Measurements from ENCODE around the gene TMEM269. TPM values are rescaled to one million over a fixed set of nuclear protein-coding genes. Genes with fewer than 3 reads are reported as not detected.

TMEM269 gene
- total RNA-seq, 2 donors from 2014 or later, result 0.20 to 0.66 TPM

GRCh38 chr1:42846257-42847110 lies 61.7 kb downstream of the TMEM269 start, which contains the start of gene ZNF691:
Gene ZNF691, plus strand, starts transcription at chr1:42846613. Its CDS starts 3,046 bp downstream, at chr1:42849659.
- H3K36me3 ChIP-seq (ENCODE audit: control insufficient read depth, insufficient read depth, low read length), result peaks cover 24% of the 10 kb centered on the region
- WGBS, 2 experiments (ENCODE audit: insufficient coverage in 1 of 2, insufficient read length in 1 of 2), result 1 to 2% methylated on average over 26 to 50 of the region's 50 CpGs
- peak within 1 kb of the TSS; percentile 87 for H3K4me3 ChIP-seq (ENCODE audit: low read length)
- H3K27me3 ChIP-seq (ENCODE audit: control insufficient read depth, insufficient read depth, low read length, poor library complexity, severe bottlenecking), result no peaks in the 10 kb centered on the region
- Mint-ChIP-seq H3K4me1 (peaks cover 12% of the 10 kb centered on the region), H3K27ac (peak within 1 kb of the TSS; percentile 81), H3K36me3 (ENCODE audit: low read depth) (peaks cover 49% of the 10 kb centered on the region), H3K4me3 (peak within 1 kb of the TSS; percentile 90), H3K9me3 (peaks cover 22% of the 10 kb centered on the region), H3K27me3 (ENCODE audit: insufficient read depth) (no peaks in the 10 kb centered on the region)
- H3K27ac ChIP-seq (ENCODE audit: low read depth, low read length), result no peak within 1 kb of the TSS
- peak; percentile 97 for DNase-seq
- peak; percentile 67 for TF ChIP-seq CTCF (conservative IDR thresholded peaks at IDR 0.05)
- H3K9me3 ChIP-seq (ENCODE audit: control insufficient read depth, low read length), result peaks cover 27% of the 10 kb centered on the region
- peak within 1 kb of the TSS; percentile 44 for H3K9ac ChIP-seq (ENCODE audit: extremely low read depth, low read length, poor library complexity, severe bottlenecking)
- peaks cover 3% of the 10 kb centered on the region for H3K4me1 ChIP-seq (ENCODE audit: control insufficient read depth, insufficient read depth, low read length)

- H3K9ac ChIP-seq (ENCODE audit: extremely low read depth, low read length, poor library complexity, severe bottlenecking), result peak overlapping the region; percentile 39
- peaks cover 30% of the 10 kb centered on the region for H3K36me3 ChIP-seq (ENCODE audit: control insufficient read depth, insufficient read depth, low read length)
- Mint-ChIP-seq H3K4me3 (peak overlapping the region; percentile 90), H3K9me3 (peaks cover 23% of the 10 kb centered on the region), H3K27me3 (ENCODE audit: insufficient read depth) (no peaks in the 10 kb centered on the region), H3K27ac (peak overlapping the region; percentile 81), H3K36me3 (ENCODE audit: low read depth) (peaks cover 51% of the 10 kb centered on the region), H3K4me1 (peaks cover 12% of the 10 kb centered on the region)
- H3K4me3 ChIP-seq (ENCODE audit: low read length), result peak overlapping the region; percentile 87
- H3K9me3 ChIP-seq (ENCODE audit: control insufficient read depth, low read length), result peaks cover 23% of the 10 kb centered on the region
- no peaks in the 10 kb centered on the region for H3K27me3 ChIP-seq (ENCODE audit: control insufficient read depth, insufficient read depth, low read length, poor library complexity, severe bottlenecking)
- H3K27ac ChIP-seq (ENCODE audit: low read depth, low read length), result no peak overlapping the region
- no peak for DNase-seq
- 14 to 25% methylated on average over 2 to 6 of the region's 6 CpGs for WGBS, 2 experiments (ENCODE audit: insufficient coverage in 1 of 2, insufficient read length in 1 of 2)
- TF ChIP-seq CTCF (conservative IDR thresholded peaks at IDR 0.05), result no peak
- peaks cover 3% of the 10 kb centered on the region for H3K4me1 ChIP-seq (ENCODE audit: control insufficient read depth, insufficient read depth, low read length)
Observed at GRCh38 chr1:42847111-42847595, 62.4 kb downstream of the TMEM269 start.

GRCh38 chr1:42847721-42848460 lies 63.1 kb downstream of the TMEM269 start:
- no peak overlapping the region for H3K9ac ChIP-seq (ENCODE audit: extremely low read depth, low read length, poor library complexity, severe bottlenecking)
- peaks cover 12% of the 10 kb centered on the region for H3K4me1 Mint-ChIP-seq
- peaks cover 50% of the 10 kb centered on the region for H3K36me3 Mint-ChIP-seq (ENCODE audit: low read depth)
- peak overlapping the region; percentile 87 for H3K4me3 ChIP-seq (ENCODE audit: low read length)
- H3K27ac Mint-ChIP-seq, result no peak overlapping the region
- WGBS, 2 experiments (ENCODE audit: insufficient coverage in 1 of 2, insufficient read length in 1 of 2), result 78 to 90% methylated on average over 2 to 6 of the region's 6 CpGs
- H3K27ac ChIP-seq (ENCODE audit: low read depth, low read length), result no peak overlapping the region
- peaks cover 23% of the 10 kb centered on the region for H3K9me3 Mint-ChIP-seq
- DNase-seq, result no peak
- H3K27me3 Mint-ChIP-seq (ENCODE audit: insufficient read depth), result no peaks in the 10 kb centered on the region
- peaks cover 36% of the 10 kb centered on the region for H3K36me3 ChIP-seq (ENCODE audit: control insufficient read depth, insufficient read depth, low read length)
- peaks cover 3% of the 10 kb centered on the region for H3K4me1 ChIP-seq (ENCODE audit: control insufficient read depth, insufficient read depth, low read length)
- no peak for TF ChIP-seq CTCF (conservative IDR thresholded peaks at IDR 0.05)
- H3K9me3 ChIP-seq (ENCODE audit: control insufficient read depth, low read length), result peaks cover 23% of the 10 kb centered on the region
- H3K27me3 ChIP-seq (ENCODE audit: control insufficient read depth, insufficient read depth, low read length, poor library complexity, severe bottlenecking), result no peaks in the 10 kb centered on the region
- H3K4me3 Mint-ChIP-seq, result peak overlapping the region; percentile 90
